HepG2 (cell line): ENCODE data around the gene MTHFR. TPM values are rescaled to one million over a fixed set of nuclear protein-coding genes. Genes with fewer than 3 reads are reported as not detected.

Experiments
- FOXK1 ChIP-seq: sonication (generic); formaldehyde crosslinking; IDR thresholded peaks from 2 replicates; pipeline ENCODE4 v1.4.0; 2020; ENCODE audit warnings: low read depth, missing genetic modification reagents, borderline replicate concordance
- GABPA ChIP-seq, 2 experiments: IDR thresholded peaks; 2 replicates each; pipeline ENCODE4 v1.6.1; 2011 to 2016; ENCODE audit warnings: low read depth in 2 of 2, low read length in 1 of 2, missing biosample characterization in 1 of 2, missing genetic modification characterization in 1 of 2
- GABPB1 ChIP-seq: IDR thresholded peaks from 2 replicates; pipeline ENCODE4 v1.6.1; 2016; ENCODE audit warnings: mild to moderate bottlenecking, missing genetic modification reagents, moderate library complexity, missing compliant biosample characterization
- GLI4 ChIP-seq: sonication (generic); formaldehyde crosslinking; IDR thresholded peaks from 2 replicates; pipeline ENCODE4 v1.5.1; 2020; ENCODE audit warnings: missing genetic modification reagents, mild to moderate bottlenecking, moderate library complexity, borderline replicate concordance
- HMGXB4 ChIP-seq, 2 experiments: sonication (generic) in 1 of 2; formaldehyde crosslinking in 1 of 2; IDR thresholded peaks; 2 replicates each; pipeline versions ENCODE4 v1.4.0 to v1.6.1; 2018 to 2020; ENCODE audit warnings: missing genetic modification reagents in 2 of 2, borderline replicate concordance in 1 of 2, low read depth in 1 of 2, mild to moderate bottlenecking in 1 of 2, missing biosample characterization in 1 of 2
- MBD4 ChIP-seq: IDR thresholded peaks from 2 replicates; pipeline ENCODE4 v1.6.1; 2012; ENCODE audit warnings: low read length, inconsistent platforms, borderline replicate concordance
- PATZ1 ChIP-seq: sonication (generic); formaldehyde crosslinking; IDR thresholded peaks from 2 replicates; pipeline ENCODE4 v1.4.0; 2020; ENCODE audit warnings: missing genetic modification reagents
- PAWR ChIP-seq: sonication (generic); formaldehyde crosslinking; IDR thresholded peaks from 2 replicates; pipeline ENCODE4 v1.4.0; 2020; ENCODE audit warnings: missing genetic modification reagents, mild to moderate bottlenecking, borderline replicate concordance
- REST ChIP-seq, 2 experiments: IDR thresholded peaks; 2 replicates each; pipeline ENCODE4 v1.6.1; 2011 to 2012; ENCODE audit warnings: low read length in 2 of 2, borderline replicate concordance in 1 of 2, low read depth in 1 of 2, mild to moderate bottlenecking in 1 of 2, moderate library complexity in 1 of 2
- ZC3H4 ChIP-seq: sonication (generic); formaldehyde crosslinking; IDR thresholded peaks from 2 replicates; pipeline ENCODE4 v1.4.0; 2020; ENCODE audit warnings: missing genetic modification reagents, borderline replicate concordance
- ZFP91 ChIP-seq: sonication (generic); formaldehyde crosslinking; IDR thresholded peaks from 2 replicates; pipeline ENCODE4 v1.9.0; 2022; ENCODE audit warnings: missing genetic modification reagents, mild to moderate bottlenecking, borderline replicate concordance
- ZNF513 ChIP-seq: sonication (generic); formaldehyde crosslinking; conservative IDR thresholded peaks from 2 replicates; pipeline ENCODE4 v1.5.0; 2020; ENCODE audit warnings: missing genetic modification reagents
- ZNF598 ChIP-seq: sonication (generic); formaldehyde crosslinking; IDR thresholded peaks from 2 replicates; pipeline ENCODE4 v1.5.1; 2020; ENCODE audit warnings: mild to moderate bottlenecking, missing genetic modification reagents, borderline replicate concordance
- ZNF768 ChIP-seq: sonication (generic); formaldehyde crosslinking; IDR thresholded peaks from 2 replicates; pipeline ENCODE4 v1.4.0; 2020; ENCODE audit warnings: missing genetic modification reagents
- polyA plus RNA-seq, 8 experiments: library from polyadenylated mRNA; depleted of rRNA in 3 of 8; stranded (reverse) in 7 of 8; unstranded in 1 of 8; fragments of >200 nt; fragmentation: Illumina TruSeq in 4 of 8; extraction: Trizol in 4 of 8; gene quantifications; 2 replicates each; pipeline versions ENCODE4 v1.2.1 to v1.2.3, GENCODE V29; 2011 to 2016; ENCODE audit warnings: low read depth in 4 of 8, missing spikeins in 1 of 8, mixed read lengths in 1 of 8; ENCODE audit not compliant: insufficient read depth in 1 of 8
- total RNA-seq, 5 experiments: library from RNA; depleted of rRNA; stranded (reverse); fragments of >200 nt; fragmentation: Illumina TruSeq; extraction: Trizol; gene quantifications; 2 replicates each; pipeline ENCODE4 v1.2.3, GENCODE V29; 2016; ENCODE audit warnings: low read depth in 1 of 5

MTHFR gene
- total and polyA plus RNA-seq, 2 of the 13 experiments (the other 11 are each of a cell fraction or from before 2014, with no cell fraction given), result 3.8 to 8.2 TPM

- TF ChIP-seq ZNF513 (CRISPR knock-in tag), result no peak
- peak; percentile 67 for TF ChIP-seq PATZ1
- TF ChIP-seq GABPA (IDR thresholded peaks at IDR 0.05; ENCODE audit: low read depth, low read length), result no peak
- no peak for TF ChIP-seq GABPA (CRISPR knock-in tag; IDR thresholded peaks at IDR 0.05; ENCODE audit: low read depth)
- TF ChIP-seq ZC3H4 (CRISPR knock-in tag), result no peak
- TF ChIP-seq GLI4 (CRISPR knock-in tag), result no peak
- peak; percentile 58; the same call in 1 of the 2 replicates for TF ChIP-seq ZNF768 (CRISPR knock-in tag)
- no peak for TF ChIP-seq PAWR
- peak; percentile 63; the same call in 1 of the 2 replicates for TF ChIP-seq ZNF598 (CRISPR knock-in tag)
- TF ChIP-seq HMGXB4 (CRISPR knock-in tag; IDR thresholded peaks at IDR 0.05; ENCODE audit: borderline replicate concordance in 1 of 2, low read depth in 1 of 2), result peak; percentile 79 to 80
- peak; percentile 14; the same call in 1 of the 2 replicates for TF ChIP-seq FOXK1 (CRISPR knock-in tag)
- TF ChIP-seq MBD4, result no peak
- TF ChIP-seq ZFP91 (CRISPR knock-in tag), result peak; percentile 76; the same call in 1 of the 2 replicates
- peak; percentile 76 for TF ChIP-seq GABPB1 (CRISPR knock-in tag)
- no peak for TF ChIP-seq REST (IDR thresholded peaks at IDR 0.05; ENCODE audit: borderline replicate concordance in 1 of 2, low read depth in 1 of 2, low read length in 2 of 2)
Measured at GRCh38 chr1:11784993-11785769, 20.6 kb downstream of the MTHFR start (continued).
